Activated CD4-positive, alpha-beta memory T cell treated with anti-CD3 and anti-CD28 coated beads for 36 hours (primary cell): ENCODE results near the gene MAP6D1. TPM values are rescaled to one million over a fixed set of nuclear protein-coding genes. Genes with fewer than 3 reads are reported as not detected.

ENCODE experiments used
- CTCF ChIA-PET: fragments of 350-600 bp; sonication (Branson Sonifier 250); formaldehyde crosslinking; loops from one replicate; lab custom pipeline; 2021; ENCODE audit warnings: antibody characterized with exemption, inconsistent platforms; lab: Charles Lee
- POLR2A ChIA-PET: fragments of 350-600 bp; sonication (Branson Sonifier 250); formaldehyde crosslinking; loops from one replicate; lab custom pipeline; 2021; ENCODE audit warnings: antibody characterized with exemption; lab: Charles Lee
- DNase-seq: peaks from one replicate; pipeline ENCODE4 v3.0.0-alpha.2; 2020
- H3K27ac Mint-ChIP-seq: one replicate; pipeline ENCODE4 v1.8.0; 2021; ENCODE audit warnings: mixed read lengths
- H3K27me3 Mint-ChIP-seq: one replicate; pipeline ENCODE4 v1.8.0; 2021; ENCODE audit warnings: mixed read lengths
- H3K36me3 Mint-ChIP-seq: one replicate; pipeline ENCODE4 v1.8.0; 2021; ENCODE audit warnings: mixed read lengths
- H3K4me1 Mint-ChIP-seq: one replicate; pipeline ENCODE4 v1.8.0; 2021; ENCODE audit warnings: low read depth, mixed read lengths
- H3K4me3 Mint-ChIP-seq: one replicate; pipeline ENCODE4 v1.8.0; 2021; ENCODE audit warnings: mild to moderate bottlenecking, mixed read lengths
- H3K9me3 Mint-ChIP-seq: one replicate; pipeline ENCODE4 v1.8.0; 2021; ENCODE audit warnings: mixed read lengths
- intact Hi-C: fragments of 100-400 bp; cut with micrococcal nuclease; formaldehyde crosslinking; loops from one replicate; pipeline ENCODE4 v1.15.1; 2023
- total RNA-seq, 2 experiments: library from RNA; stranded (reverse); gene quantifications; one replicate each; pipeline ENCODE4 v1.2.3, GENCODE V29; 2021

Gene MAP6D1
- total RNA-seq, result under 1 TPM; 0.70 to 1.00 TPM

DNA sequence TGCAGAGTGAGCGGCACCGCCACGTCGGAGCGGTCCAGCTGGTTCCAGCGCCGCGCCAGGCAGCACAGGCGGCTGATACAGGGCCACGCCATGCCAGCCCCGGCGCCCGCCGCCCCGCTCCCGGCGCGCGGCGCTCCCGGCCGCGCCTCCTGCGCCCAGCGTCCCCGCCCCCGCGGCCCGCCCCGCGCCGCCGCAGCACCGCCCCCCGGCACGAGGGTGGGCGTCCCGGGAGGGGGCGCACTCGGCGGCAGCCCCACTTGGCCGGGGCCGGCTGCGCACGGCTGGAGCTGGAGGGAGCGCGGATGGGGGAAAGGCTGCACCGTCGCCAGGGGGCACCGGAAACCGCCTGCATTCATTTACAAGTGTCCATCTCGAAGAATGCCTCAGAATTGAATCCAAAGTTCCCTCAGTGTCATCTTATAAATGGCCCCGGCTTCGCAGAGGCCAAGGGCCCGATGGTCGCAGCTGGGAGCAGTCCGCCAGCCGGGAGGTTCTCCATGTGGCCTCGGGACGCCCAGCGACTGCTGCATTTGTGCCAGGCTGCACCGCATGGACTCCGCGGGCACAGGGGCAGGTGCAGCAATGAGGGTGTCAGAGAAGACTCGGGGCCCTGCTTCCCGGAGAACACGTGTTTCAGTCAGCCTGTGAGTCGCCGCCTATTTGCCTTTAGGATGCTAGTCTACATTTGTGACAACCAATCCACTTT, at the start of gene MAP6D1:
MAP6D1 (minus strand) TSS at position 122 of the 706 bp plus-strand sequence; CDS start at position 92, 30 bp downstream.
- CTCF ChIA-PET, result interaction anchor here (0.6 to 1.6 kb wide), 3 partner anchors 59 to 474 kb away, joined by 3 to 11 read pairs (median 4); partner anchors contain the start of gene PARL
- intact Hi-C loops, result loop anchor here (2.0 to 5.0 kb wide), 2 partner anchors 57 to 357 kb away; partner anchors contain the start of gene PARL
- Mint-ChIP-seq H3K36me3 (peaks cover 2% of the 10 kb centered on the region), H3K4me1 (peaks cover 12% of the 10 kb centered on the region), H3K9me3 (no peaks in the 10 kb centered on the region), H3K27me3 (peaks cover 4% of the 10 kb centered on the region), H3K27ac (no peak within 1 kb of the TSS), H3K4me3 (peak within 1 kb of the TSS; percentile 68)
- POLR2A ChIA-PET, result interaction anchor here (0.6 kb wide), 1 partner anchor 82 kb away, joined by 4 read pairs; no protein-coding TSS in a partner anchor
- DNase-seq, result peak; percentile 56

DNA sequence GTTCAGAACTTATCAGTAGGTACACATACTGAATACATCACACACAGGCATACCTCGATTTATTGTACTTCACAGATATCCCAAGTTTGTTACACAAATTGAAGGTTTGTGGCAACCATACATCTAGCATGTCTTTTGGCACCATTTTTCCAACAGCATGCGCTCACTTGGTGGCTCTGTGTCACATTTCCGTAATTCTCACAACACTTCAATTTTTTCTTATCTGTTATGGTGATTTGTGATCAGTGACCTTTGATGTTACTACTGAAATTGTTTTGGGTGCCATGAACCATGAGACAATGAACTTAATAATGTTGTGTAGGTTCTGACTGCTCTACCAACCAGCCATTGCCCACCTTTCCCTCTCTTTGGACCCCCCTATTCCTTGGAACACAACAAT, 48.5 kb upstream of the MAP6D1 start:
- Mint-ChIP-seq H3K4me1 (peaks cover 40% of the 10 kb centered on the region), H3K4me3 (no peak overlapping the region), H3K27ac (no peak overlapping the region), H3K36me3 (peaks cover 12% of the 10 kb centered on the region), H3K27me3 (no peaks in the 10 kb centered on the region), H3K9me3 (no peaks in the 10 kb centered on the region)
- ChIA-PET POLR2A (interaction anchor here (1.3 kb wide), 1 partner anchor 11 kb away, joined by 3 read pairs; the partner anchor contains the start of gene PARL), CTCF (interaction anchor here (0.7 kb wide), 1 partner anchor 11 kb away, joined by 3 read pairs; the partner anchor contains the start of gene PARL)
- DNase-seq, result no peak
- intact Hi-C loops, result no loop called here

DNA sequence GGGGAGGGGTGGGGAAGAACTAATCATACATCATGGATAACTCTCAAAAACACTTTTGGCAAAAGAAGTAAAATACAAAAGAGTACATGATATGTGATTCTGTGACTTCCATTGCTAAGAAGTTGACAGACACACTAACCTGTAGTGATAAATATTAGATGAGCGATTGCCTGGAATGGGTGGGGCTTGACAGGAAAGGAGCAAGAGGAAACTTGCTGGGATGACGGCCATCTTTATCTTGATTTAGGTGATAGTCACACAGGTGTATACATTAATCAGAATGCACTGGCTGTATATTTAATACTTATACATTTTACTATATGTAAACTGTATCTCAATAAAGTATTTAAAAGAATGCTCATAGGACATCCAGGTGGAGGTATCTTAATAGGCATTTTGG, 46.2 kb upstream of the MAP6D1 start:
- Mint-ChIP-seq H3K36me3 (peaks cover 7% of the 10 kb centered on the region), H3K27me3 (no peaks in the 10 kb centered on the region)

DNA sequence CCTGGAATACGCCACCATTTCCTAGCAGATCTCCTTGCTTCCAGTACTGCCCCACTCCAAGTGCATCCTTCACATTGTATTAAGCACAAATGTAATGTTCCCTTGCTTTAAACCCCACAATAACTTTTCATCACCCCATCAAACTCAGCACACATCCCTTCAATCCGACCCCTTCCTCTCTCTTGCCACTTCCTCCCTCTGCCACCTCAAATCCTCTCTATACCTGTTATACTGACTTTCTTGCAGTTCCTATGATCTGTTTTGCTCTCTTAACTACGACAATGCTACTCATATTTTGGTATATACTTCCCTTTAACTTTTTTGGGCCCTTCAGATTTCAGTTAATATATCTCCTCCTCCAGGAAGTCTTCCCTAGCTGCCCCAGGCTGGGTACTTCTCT, 45.2 kb upstream of the MAP6D1 start:
- Mint-ChIP-seq H3K27me3 (no peaks in the 10 kb centered on the region), H3K4me3 (no peak overlapping the region), H3K4me1 (peaks cover 23% of the 10 kb centered on the region), H3K36me3 (peaks cover 10% of the 10 kb centered on the region), H3K27ac (no peak overlapping the region), H3K9me3 (no peaks in the 10 kb centered on the region)
- POLR2A ChIA-PET, result no interaction called here
- no peak for DNase-seq
- CTCF ChIA-PET, result interaction anchor here (1.3 kb wide), 1 partner anchor 14 kb away, joined by 4 read pairs; the partner anchor contains the start of gene PARL
- intact Hi-C loops, result no loop called here

More for the DNA sequence above, 46.2 kb upstream of the MAP6D1 start:
- H3K27ac Mint-ChIP-seq, result no peak overlapping the region
- no peaks in the 10 kb centered on the region for H3K9me3 Mint-ChIP-seq
- intact Hi-C loops, result no loop called here
- H3K4me3 Mint-ChIP-seq, result no peak overlapping the region
- no peak for DNase-seq
- H3K4me1 Mint-ChIP-seq, result peaks cover 23% of the 10 kb centered on the region
- CTCF ChIA-PET, result interaction anchor here (0.7 to 1.3 kb wide), 2 partner anchors 13 to 24 kb away, joined by 4 to 5 read pairs; partner anchors contain the start of gene PARL
- POLR2A ChIA-PET, result no interaction called here

- H3K4me1 Mint-ChIP-seq, result peaks cover 18% of the 10 kb centered on the region
- no peaks in the 10 kb centered on the region for H3K27me3 Mint-ChIP-seq
- H3K4me3 Mint-ChIP-seq, result no peak overlapping the region
- CTCF ChIA-PET, result interaction anchor here (0.7 kb wide), 1 partner anchor 820 kb away, joined by 3 read pairs; no protein-coding TSS in a partner anchor
- POLR2A ChIA-PET, result no interaction called here
- intact Hi-C loops, result no loop called here
- H3K9me3 Mint-ChIP-seq, result no peaks in the 10 kb centered on the region
- no peak overlapping the region for H3K27ac Mint-ChIP-seq
- DNase-seq, result no peak
- H3K36me3 Mint-ChIP-seq, result peaks cover 20% of the 10 kb centered on the region
Observed at GRCh38 chr3:183868796-183869195, 43.4 kb upstream of the MAP6D1 start.

GRCh38 chr3:183862610-183863009, 37.2 kb upstream of the MAP6D1 start:
- ChIA-PET CTCF (no interaction called here), POLR2A (no interaction called here)
- intact Hi-C loops, result no loop called here
- Mint-ChIP-seq H3K27ac (no peak overlapping the region), H3K36me3 (peaks cover 51% of the 10 kb centered on the region), H3K4me3 (no peak overlapping the region), H3K9me3 (no peaks in the 10 kb centered on the region), H3K4me1 (no peaks in the 10 kb centered on the region), H3K27me3 (no peaks in the 10 kb centered on the region)
- no peak for DNase-seq

GRCh38 chr3:183857863-183858262, 32.5 kb upstream of the MAP6D1 start:
- no peak overlapping the region for H3K4me3 Mint-ChIP-seq
- ChIA-PET CTCF (interaction anchor here (0.6 to 0.8 kb wide), 2 partner anchors 91 to 157 kb away, joined by 3 read pairs; no protein-coding TSS in a partner anchor), POLR2A (no interaction called here)
- H3K4me1 Mint-ChIP-seq, result no peaks in the 10 kb centered on the region
- no peak for DNase-seq
- intact Hi-C loops, result no loop called here
- no peak overlapping the region for H3K27ac Mint-ChIP-seq
- peaks cover 48% of the 10 kb centered on the region for H3K36me3 Mint-ChIP-seq
- H3K9me3 Mint-ChIP-seq, result no peaks in the 10 kb centered on the region
- no peaks in the 10 kb centered on the region for H3K27me3 Mint-ChIP-seq

DNA sequence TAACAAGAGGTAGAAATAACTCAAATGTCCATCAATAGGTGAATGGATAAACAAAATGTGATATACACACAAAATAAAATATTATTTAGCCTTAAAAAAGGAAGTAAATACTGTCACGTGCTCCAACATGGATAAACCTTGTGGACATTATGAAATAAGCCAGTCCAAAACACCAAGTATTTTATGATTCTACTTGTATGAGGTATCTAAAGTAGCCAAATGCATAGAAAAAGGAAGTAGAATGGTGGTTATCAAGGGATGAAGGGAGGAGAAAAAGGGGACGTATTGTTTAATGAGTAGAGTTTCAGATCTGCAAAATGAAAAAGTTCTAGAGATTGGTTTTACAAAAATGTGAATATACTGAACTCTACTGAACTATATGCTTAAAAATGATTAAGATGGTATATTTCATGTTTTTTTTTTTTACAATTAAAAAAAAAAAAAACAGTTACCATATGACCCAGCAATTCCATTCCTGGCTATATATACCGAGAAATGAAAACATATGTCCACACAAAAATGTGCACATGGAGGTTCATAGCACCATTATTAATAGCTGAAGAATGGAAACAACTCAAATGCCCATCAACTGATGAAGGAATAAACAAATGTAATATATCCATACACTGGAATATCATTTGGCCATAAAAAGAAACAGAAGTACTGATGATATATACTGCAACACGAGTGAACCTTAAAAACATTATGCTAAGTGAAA, 29.1 kb upstream of the MAP6D1 start:
- H3K27ac Mint-ChIP-seq, result no peak overlapping the region
- CTCF ChIA-PET, result no interaction called here
- H3K9me3 Mint-ChIP-seq, result no peaks in the 10 kb centered on the region
- no peaks in the 10 kb centered on the region for H3K4me1 Mint-ChIP-seq
- no peak for DNase-seq
- no peaks in the 10 kb centered on the region for H3K27me3 Mint-ChIP-seq
- no peak overlapping the region for H3K4me3 Mint-ChIP-seq
- H3K36me3 Mint-ChIP-seq, result peaks cover 39% of the 10 kb centered on the region
- POLR2A ChIA-PET, result no interaction called here
- intact Hi-C loops, result no loop called here

GRCh38 chr3:183845608-183846288, 20.4 kb upstream of the MAP6D1 start:
- DNase-seq, result no peak
- Mint-ChIP-seq H3K4me3 (no peak overlapping the region), H3K36me3 (peaks cover 33% of the 10 kb centered on the region), H3K27me3 (no peaks in the 10 kb centered on the region), H3K4me1 (peaks cover 10% of the 10 kb centered on the region), H3K27ac (no peak overlapping the region), H3K9me3 (no peaks in the 10 kb centered on the region)
- ChIA-PET CTCF (no interaction called here), POLR2A (no interaction called here)
- intact Hi-C loops, result no loop called here

GRCh38 chr3:183845090-183845489, 19.7 kb upstream of the MAP6D1 start:
- no peak overlapping the region for H3K27ac Mint-ChIP-seq

DNA sequence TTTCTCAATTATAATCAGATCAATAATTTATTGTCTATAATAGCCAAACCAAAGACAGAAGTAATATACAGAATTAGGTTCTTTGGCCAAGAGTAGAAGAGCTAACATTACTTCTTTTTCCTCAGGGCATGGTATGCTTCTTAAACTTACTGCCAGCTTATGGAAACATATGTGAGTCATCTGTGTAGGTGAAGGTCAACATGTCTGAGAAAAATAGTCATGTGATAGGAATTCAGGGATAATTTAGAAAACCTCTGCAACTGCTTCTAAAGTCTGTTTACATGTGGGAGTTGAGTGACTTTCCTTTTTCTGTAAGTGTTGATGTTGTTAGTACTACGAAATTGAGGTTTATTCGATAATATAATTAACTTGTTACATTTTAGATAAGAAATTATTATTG, 19.2 kb upstream of the MAP6D1 start:
- Mint-ChIP-seq H3K27ac (no peak overlapping the region), H3K27me3 (no peaks in the 10 kb centered on the region), H3K36me3 (peaks cover 34% of the 10 kb centered on the region), H3K4me1 (peaks cover 10% of the 10 kb centered on the region), H3K9me3 (no peaks in the 10 kb centered on the region), H3K4me3 (no peak overlapping the region)
- intact Hi-C loops, result no loop called here
- DNase-seq, result no peak
- POLR2A ChIA-PET, result interaction anchor here (0.6 to 1.3 kb wide), 3 partner anchors 40 to 147 kb away, joined by 3 read pairs; partner anchors contain the start of gene PARL
- CTCF ChIA-PET, result interaction anchor here (0.6 kb wide), 1 partner anchor 40 kb away, joined by 3 read pairs; the partner anchor contains the start of gene PARL

More at GRCh38 chr3:183845090-183845489, 19.7 kb upstream of the MAP6D1 start:
- Mint-ChIP-seq H3K4me1 (peaks cover 10% of the 10 kb centered on the region), H3K27me3 (no peaks in the 10 kb centered on the region), H3K4me3 (no peak overlapping the region), H3K9me3 (no peaks in the 10 kb centered on the region), H3K36me3 (peaks cover 32% of the 10 kb centered on the region)
- no peak for DNase-seq
- POLR2A ChIA-PET, result no interaction called here
- CTCF ChIA-PET, result no interaction called here
- intact Hi-C loops, result no loop called here
